ENCODE results near the gene FEM1A.

FEM1A gene

DNA sequence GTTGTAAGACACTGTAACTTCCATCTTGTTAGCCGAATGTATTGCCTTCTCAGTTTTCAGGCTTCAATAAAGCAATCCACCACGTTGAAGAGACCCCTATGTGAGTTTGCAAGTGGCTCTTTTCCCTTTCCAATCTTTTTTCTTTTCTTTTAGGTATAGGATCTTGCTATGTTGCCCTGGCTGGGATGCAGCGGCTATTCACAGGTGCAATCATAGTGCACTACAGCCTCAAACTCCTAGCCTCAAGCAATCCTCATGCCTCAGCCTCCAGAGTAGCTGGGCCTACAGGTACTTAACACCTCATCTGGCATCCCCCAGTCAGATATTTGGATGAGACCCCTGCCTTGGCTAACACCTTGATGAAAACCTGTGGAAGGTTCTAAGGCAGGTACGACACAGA lies 33.5 kb upstream of the FEM1A start:
- TF ChIP-seq, protein P1, sequence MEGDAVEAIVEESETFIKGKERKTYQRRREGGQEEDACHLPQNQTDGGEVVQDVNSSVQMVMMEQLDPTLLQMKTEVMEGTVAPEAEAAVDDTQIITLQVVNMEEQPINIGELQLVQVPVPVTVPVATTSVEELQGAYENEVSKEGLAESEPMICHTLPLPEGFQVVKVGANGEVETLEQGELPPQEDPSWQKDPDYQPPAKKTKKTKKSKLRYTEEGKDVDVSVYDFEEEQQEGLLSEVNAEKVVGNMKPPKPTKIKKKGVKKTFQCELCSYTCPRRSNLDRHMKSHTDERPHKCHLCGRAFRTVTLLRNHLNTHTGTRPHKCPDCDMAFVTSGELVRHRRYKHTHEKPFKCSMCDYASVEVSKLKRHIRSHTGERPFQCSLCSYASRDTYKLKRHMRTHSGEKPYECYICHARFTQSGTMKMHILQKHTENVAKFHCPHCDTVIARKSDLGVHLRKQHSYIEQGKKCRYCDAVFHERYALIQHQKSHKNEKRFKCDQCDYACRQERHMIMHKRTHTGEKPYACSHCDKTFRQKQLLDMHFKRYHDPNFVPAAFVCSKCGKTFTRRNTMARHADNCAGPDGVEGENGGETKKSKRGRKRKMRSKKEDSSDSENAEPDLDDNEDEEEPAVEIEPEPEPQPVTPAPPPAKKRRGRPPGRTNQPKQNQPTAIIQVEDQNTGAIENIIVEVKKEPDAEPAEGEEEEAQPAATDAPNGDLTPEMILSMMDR (IDR thresholded peaks at IDR 0.05), result no peak
- H3K9me3 ChIP-seq, result no peaks in the 10 kb centered on the region
- no peak overlapping the region for H3K4me3 ChIP-seq (ENCODE audit: low read depth in 1 of 2, low read length in 1 of 2)
- no peak overlapping the region for H3K27ac ChIP-seq
- H3K27me3 ChIP-seq, result peaks cover 70% of the 10 kb centered on the region
- H3K36me3 ChIP-seq, result no peaks in the 10 kb centered on the region
- H3K4me1 ChIP-seq (ENCODE audit: control insufficient read depth in 1 of 2, insufficient read depth in 1 of 2, low read depth in 1 of 2, low read length in 1 of 2), result no peaks in the 10 kb centered on the region

DNA sequence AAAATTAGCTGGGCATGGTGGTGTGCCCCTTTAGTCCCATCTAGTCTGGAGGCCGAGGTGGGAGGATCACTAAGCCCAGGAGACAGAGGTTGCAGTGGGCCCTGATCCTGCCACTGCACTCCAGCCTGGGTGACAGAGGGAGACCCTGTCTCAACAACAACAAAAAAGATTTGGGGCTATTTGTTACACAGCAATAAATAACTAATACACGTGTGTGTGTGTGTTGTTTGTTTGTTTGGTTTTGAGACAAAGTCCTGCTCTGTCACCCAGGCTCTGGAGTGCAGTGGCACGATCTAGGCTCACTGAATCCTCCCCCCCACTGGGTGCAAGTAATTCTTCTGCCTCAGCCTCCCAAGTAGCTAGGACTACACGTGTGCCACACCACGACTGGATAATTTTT lies 32.9 kb upstream of the FEM1A start:
- TF ChIP-seq, protein P1 (IDR thresholded peaks at IDR 0.05), result no peak
- Histone ChIP-seq H3K4me3 (ENCODE audit: low read depth in 1 of 2, low read length in 1 of 2) (no peak overlapping the region), H3K27me3 (peaks cover 76% of the 10 kb centered on the region), H3K9me3 (no peaks in the 10 kb centered on the region), H3K36me3 (no peaks in the 10 kb centered on the region), H3K27ac (no peak overlapping the region), H3K4me1 (ENCODE audit: control insufficient read depth in 1 of 2, insufficient read depth in 1 of 2, low read depth in 1 of 2, low read length in 1 of 2) (no peaks in the 10 kb centered on the region)

DNA sequence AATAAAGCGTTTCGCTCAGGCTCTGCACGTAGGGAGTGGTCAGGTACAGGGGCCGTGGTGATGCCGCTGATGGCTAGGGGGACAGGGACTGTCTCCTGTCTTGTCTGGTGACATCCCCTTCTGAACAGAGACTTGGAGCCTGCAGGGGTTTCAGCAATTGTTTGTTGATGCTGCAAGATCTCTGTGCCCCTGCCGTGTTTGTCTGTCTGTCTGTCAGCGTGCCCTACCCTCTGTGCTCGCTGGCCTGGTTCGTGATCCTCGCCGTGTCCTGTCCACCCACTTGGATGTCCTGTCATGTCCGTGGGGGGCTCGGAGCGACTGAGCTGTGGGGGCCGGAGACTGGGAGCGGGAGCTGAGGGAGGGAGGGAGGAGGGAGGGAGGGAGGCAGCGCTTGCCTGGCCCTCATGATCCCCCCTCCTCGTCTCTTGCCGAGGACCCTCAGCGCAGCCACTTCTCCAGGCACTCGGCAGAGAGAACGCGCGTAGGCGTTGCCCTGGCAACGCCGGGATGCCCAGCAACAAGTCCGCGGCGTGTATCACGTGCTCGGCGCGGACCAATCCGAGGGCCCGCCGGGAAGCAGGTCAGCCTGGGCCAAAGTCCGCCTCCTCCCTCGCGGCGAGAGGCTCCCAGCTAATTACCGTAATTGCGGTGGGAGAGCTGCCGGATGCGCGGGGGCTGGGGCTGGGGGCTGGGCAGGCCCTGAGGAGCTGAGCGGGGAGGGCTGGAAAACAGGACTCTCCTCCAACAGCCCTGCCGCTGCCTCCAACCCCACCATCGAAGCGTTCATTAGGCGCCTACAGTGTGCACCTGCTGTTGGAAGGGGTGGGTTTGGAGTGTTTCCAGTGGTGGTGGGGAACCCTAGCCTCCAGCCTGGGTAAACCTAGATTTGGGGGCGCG lies 31.9 kb upstream of the FEM1A start:
- no peak overlapping the region for H3K27ac ChIP-seq
- peak overlapping the region in 1 of 2 experiments; percentile 3 for H3K4me3 ChIP-seq (ENCODE audit: low read depth in 1 of 2, low read length in 1 of 2)
- TF ChIP-seq, protein P1 (IDR thresholded peaks at IDR 0.05), result no peak
- H3K36me3 ChIP-seq, result no peaks in the 10 kb centered on the region
- no peaks in the 10 kb centered on the region for H3K4me1 ChIP-seq (ENCODE audit: control insufficient read depth in 1 of 2, insufficient read depth in 1 of 2, low read depth in 1 of 2, low read length in 1 of 2)
- peaks cover 86% of the 10 kb centered on the region for H3K27me3 ChIP-seq
- H3K9me3 ChIP-seq, result no peaks in the 10 kb centered on the region

GRCh38 chr19:4760285-4760650 lies 31.3 kb upstream of the FEM1A start:
- no peak overlapping the region for H3K27ac ChIP-seq
- no peak overlapping the region for H3K4me3 ChIP-seq (ENCODE audit: low read depth in 1 of 2, low read length in 1 of 2)
- TF ChIP-seq, protein P1 (IDR thresholded peaks at IDR 0.05), result no peak
- H3K9me3 ChIP-seq, result no peaks in the 10 kb centered on the region
- peaks cover 92% of the 10 kb centered on the region for H3K27me3 ChIP-seq
- no peaks in the 10 kb centered on the region for H3K4me1 ChIP-seq (ENCODE audit: control insufficient read depth in 1 of 2, insufficient read depth in 1 of 2, low read depth in 1 of 2, low read length in 1 of 2)
- H3K36me3 ChIP-seq, result no peaks in the 10 kb centered on the region

DNA sequence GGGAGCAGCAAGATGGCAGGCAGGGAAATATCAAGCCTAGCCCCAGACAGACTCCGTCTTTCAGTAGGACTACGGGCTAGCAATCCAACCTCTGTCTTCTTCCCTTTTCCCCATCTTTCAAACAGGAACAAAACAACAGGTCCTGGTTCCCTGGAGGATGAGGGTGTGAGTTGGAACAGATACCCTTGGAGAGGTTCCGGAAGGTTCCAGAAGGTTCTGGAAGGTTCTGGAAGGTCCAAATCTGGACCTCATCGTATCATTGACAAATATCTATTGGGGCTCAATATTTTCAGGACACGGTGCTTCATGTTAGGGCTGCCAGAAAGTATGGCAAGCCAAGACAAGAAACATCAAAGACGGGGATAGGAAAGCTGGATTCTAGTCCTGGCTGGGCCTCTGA lies 28.5 kb upstream of the FEM1A start:
- H3K36me3 ChIP-seq, result no peaks in the 10 kb centered on the region
- no peaks in the 10 kb centered on the region for H3K9me3 ChIP-seq
- no peak overlapping the region for H3K4me3 ChIP-seq (ENCODE audit: low read depth in 1 of 2, low read length in 1 of 2)
- peaks cover 84% of the 10 kb centered on the region for H3K27me3 ChIP-seq
- H3K27ac ChIP-seq, result no peak overlapping the region
- no peaks in the 10 kb centered on the region for H3K4me1 ChIP-seq (ENCODE audit: control insufficient read depth in 1 of 2, insufficient read depth in 1 of 2, low read depth in 1 of 2, low read length in 1 of 2)
- TF ChIP-seq, protein P1 (IDR thresholded peaks at IDR 0.05), result no peak
